Naive B cell (primary cell): Measurements from ENCODE around the gene PARVG. TPM values are rescaled to one million over a fixed set of nuclear protein-coding genes. Genes with fewer than 3 reads are reported as not detected.

Experiments used
- ATAC-seq, 2 donors: fragments of 150-1000 bp; cut with Tn5 transposase; 2 replicates each; pipeline ENCODE4 v1.10.0; 2021; ENCODE audit warnings: low read depth in 2 of 2, mild to moderate bottlenecking in 2 of 2, moderate library complexity in 2 of 2
- DNase-seq: peaks from one replicate; pipeline ENCODE4 v3.0.0; 2022
- H3K27ac Mint-ChIP-seq, 6 donors: one replicate each; pipeline ENCODE4 v1.8.0; 2020 to 2022; ENCODE audit warnings: mild to moderate bottlenecking in 6 of 6, mixed read lengths in 6 of 6, moderate library complexity in 5 of 6, inconsistent platforms in 2 of 6
- H3K27me3 Mint-ChIP-seq, 3 donors: one replicate each; pipeline ENCODE4 v1.8.0; 2021 to 2022; ENCODE audit warnings: mixed read lengths in 3 of 3, mild to moderate bottlenecking in 1 of 3
- H3K36me3 Mint-ChIP-seq, 2 donors: one replicate each; pipeline ENCODE4 v1.8.0; 2020 to 2022; ENCODE audit warnings: mixed read lengths in 2 of 2, inconsistent platforms in 1 of 2, mild to moderate bottlenecking in 1 of 2
- H3K4me1 Mint-ChIP-seq, 3 donors: one replicate each; pipeline ENCODE4 v1.8.0; 2020 to 2022; ENCODE audit warnings: mixed read lengths in 3 of 3, inconsistent platforms in 1 of 3, mild to moderate bottlenecking in 1 of 3, moderate library complexity in 1 of 3
- H3K4me3 Mint-ChIP-seq, 8 donors: one replicate each; pipeline ENCODE4 v1.8.0; 2020 to 2022; ENCODE audit warnings: mild to moderate bottlenecking in 8 of 8, mixed read lengths in 8 of 8, moderate library complexity in 8 of 8, inconsistent platforms in 2 of 8
- H3K9me3 Mint-ChIP-seq, 7 donors: one replicate each; pipeline ENCODE4 v1.8.0; 2020 to 2022; ENCODE audit warnings: mixed read lengths in 7 of 7, mild to moderate bottlenecking in 5 of 7, inconsistent platforms in 2 of 7, moderate library complexity in 1 of 7
- polyA plus RNA-seq, 6 donors: library from polyadenylated mRNA; unstranded; fragments of 300-500 nt; fragmentation: Illumina TruSeq; gene quantifications; one replicate each; pipeline ENCODE4 v1.2.3, GENCODE V29; 2021; ENCODE audit warnings: low read depth in 6 of 6

The PARVG gene
- polyA plus RNA-seq, 6 donors from 2014 or later: 106 to 151 (median 143) TPM

DNA sequence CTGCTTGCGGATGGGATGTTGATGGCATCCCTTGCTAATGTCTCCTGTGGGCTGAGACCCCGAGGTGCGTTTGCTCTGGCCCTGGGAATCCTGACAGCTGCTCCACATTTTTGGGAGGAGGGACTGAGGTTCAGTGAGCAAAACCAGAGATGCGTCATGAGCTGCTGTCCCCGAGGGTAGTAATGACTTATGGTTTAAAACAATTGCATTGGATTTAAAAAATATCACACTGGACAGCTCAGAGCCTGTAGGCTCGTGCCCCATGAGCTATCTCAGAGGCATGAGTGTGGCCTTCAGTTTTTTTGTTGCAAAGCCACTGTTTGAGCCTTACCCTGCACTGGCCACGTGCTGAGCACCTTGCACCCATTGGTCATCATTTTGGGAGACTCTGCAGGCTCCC, 20.9 kb upstream of the PARVG start:
- H3K9me3 Mint-ChIP-seq: no peaks in the 10 kb centered on the region

DNA sequence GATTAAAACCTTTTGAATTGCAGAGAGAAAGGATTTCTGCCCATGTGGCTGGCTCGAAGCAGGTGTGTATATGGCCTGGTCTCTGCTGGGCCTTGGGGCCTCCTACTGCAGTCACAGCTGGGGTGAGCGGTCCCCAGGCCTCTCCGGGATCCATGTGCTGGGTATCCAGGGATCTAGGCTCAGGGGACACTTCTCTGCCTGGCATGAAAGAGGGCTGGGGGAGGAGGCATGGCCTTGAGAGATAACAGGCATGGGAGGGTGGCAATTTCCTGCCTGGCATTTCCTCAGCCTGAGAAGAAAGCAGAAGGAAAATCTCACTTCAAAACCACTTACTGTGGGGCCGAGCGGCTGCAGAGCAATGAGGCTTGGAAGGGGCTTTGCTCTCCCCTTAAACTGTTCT, 20.3 kb upstream of the PARVG start:
- H3K4me3 Mint-ChIP-seq: no peak overlapping the region
- no peak overlapping the region for H3K27ac Mint-ChIP-seq
- peaks cover 0 to 6% (median 4%) of the 10 kb centered on the region in 3 donors for H3K4me1 Mint-ChIP-seq
- H3K36me3 Mint-ChIP-seq: peaks cover 15 to 21% of the 10 kb centered on the region in 2 donors
- DNase-seq (no peak), ATAC-seq (no peak)
- H3K9me3 Mint-ChIP-seq: no peaks in the 10 kb centered on the region
- H3K27me3 Mint-ChIP-seq: no peaks in the 10 kb centered on the region

More for the DNA sequence above, 20.9 kb upstream of the PARVG start:
- Mint-ChIP-seq H3K36me3 (peaks cover 15 to 18% of the 10 kb centered on the region in 2 donors), H3K27ac (no peak overlapping the region), H3K4me3 (no peak overlapping the region), H3K27me3 (no peaks in the 10 kb centered on the region), H3K4me1 (peaks cover 0 to 5% (median 4%) of the 10 kb centered on the region in 3 donors)
- ATAC-seq (no peak), DNase-seq (no peak)

DNA sequence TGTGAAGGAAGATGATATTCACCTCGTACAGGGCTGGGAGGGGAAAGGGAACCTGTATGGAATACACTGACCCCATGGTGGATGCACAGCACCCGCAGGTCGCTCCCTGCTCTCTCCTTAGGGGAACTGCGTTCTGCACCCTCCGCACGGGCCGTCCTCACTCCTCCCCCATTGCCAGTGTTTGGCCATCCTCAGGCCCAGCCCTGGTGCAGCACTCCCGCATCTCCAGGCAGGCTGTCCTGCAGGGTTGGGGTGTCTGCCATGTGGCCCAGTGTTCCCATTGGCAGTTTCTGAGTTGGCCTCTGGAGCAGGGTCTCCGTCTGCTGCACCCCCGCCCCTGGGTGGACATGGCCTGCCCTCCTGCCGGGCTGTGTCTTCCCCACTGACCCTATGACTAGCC, 19.1 kb upstream of the PARVG start:
- peak overlapping the region in 1 of 8 donors; percentile 9 for H3K4me3 Mint-ChIP-seq
- ATAC-seq: no peak
- peak overlapping the region in 1 of 6 donors; percentile 60 for H3K27ac Mint-ChIP-seq
- H3K27me3 Mint-ChIP-seq: no peaks in the 10 kb centered on the region
- H3K36me3 Mint-ChIP-seq: peaks cover 15 to 21% of the 10 kb centered on the region in 2 donors
- H3K9me3 Mint-ChIP-seq: no peaks in the 10 kb centered on the region
- DNase-seq: no peak
- H3K4me1 Mint-ChIP-seq: peaks cover 0 to 6% (median 4%) of the 10 kb centered on the region in 3 donors

DNA sequence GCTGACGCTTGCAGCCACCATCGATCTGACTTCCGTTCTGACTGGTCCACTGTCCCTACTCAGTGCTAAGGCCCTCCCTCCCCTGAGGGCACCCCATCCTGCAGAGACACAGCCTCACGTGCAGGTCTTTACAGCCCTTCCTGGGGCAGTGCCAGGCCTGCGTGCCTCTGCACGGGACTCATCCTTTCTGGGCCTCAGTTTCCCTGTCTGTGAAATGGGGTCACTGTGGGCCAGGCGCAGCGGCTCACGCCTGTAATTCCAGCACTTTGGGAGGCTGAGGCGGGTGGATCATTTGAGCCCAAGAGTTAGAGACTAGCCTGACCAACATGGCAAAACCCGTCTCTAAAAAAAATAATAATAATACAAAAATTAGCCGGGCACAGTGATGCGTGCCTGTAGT, 17.8 kb upstream of the PARVG start:
- Mint-ChIP-seq H3K27me3 (no peaks in the 10 kb centered on the region), H3K36me3 (peaks cover 14 to 20% of the 10 kb centered on the region in 2 donors), H3K4me3 (peak overlapping the region in 1 of 8 donors; percentile 42), H3K4me1 (peaks cover 0 to 6% (median 4%) of the 10 kb centered on the region in 3 donors), H3K9me3 (no peaks in the 10 kb centered on the region), H3K27ac (no peak overlapping the region)
- DNase-seq (no peak), ATAC-seq (no peak)

DNA sequence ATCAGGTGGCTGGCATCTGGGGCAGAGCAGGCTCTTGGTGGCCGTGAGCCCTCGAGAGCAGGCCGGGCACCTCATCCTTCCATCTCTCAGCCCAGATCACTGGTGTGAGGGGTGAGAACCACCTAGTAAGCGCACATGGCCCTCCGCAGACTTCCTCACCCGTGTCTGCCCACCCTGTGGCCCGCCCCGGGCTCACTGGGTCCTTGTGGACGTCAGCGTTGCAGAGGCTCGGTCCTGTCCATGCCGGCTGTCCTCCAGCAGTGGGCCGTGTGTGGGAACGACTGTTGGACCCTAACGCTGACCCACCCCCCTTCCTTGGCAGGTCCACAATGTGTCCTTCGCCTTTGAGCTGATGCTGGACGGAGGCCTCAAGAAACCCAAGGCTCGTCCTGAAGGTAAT, 17.2 kb upstream of the PARVG start:
- no peaks in the 10 kb centered on the region for H3K9me3 Mint-ChIP-seq
- no peak for ATAC-seq
- no peaks in the 10 kb centered on the region for H3K27me3 Mint-ChIP-seq
- DNase-seq: no peak
- peaks cover 0 to 6% (median 4%) of the 10 kb centered on the region in 3 donors for H3K4me1 Mint-ChIP-seq
- H3K27ac Mint-ChIP-seq: peak overlapping the region in 1 of 6 donors; percentile 82
- H3K36me3 Mint-ChIP-seq: peaks cover 9 to 14% of the 10 kb centered on the region in 2 donors
- no peak overlapping the region for H3K4me3 Mint-ChIP-seq

DNA sequence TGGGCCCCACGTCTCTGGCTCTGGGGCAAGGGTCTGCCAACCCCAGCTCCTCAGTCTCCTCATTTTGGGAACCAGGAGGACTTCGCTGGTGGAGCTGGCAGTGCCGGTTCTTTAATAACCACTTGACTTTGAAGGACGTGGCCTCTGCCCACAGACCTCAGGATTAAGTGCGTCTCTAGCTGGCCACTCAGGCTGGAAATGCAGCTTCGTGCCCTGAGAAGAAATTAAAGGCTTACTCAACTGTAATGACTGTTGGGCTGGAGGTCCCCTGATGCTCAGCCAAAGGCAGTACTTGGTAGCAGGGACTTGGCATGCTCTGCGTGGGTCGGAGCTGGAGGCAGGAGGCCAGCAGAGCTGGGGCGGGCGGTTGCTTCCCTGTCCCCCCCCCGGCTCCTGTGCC, 16.7 kb upstream of the PARVG start:
- H3K27me3 Mint-ChIP-seq: no peaks in the 10 kb centered on the region

DNA sequence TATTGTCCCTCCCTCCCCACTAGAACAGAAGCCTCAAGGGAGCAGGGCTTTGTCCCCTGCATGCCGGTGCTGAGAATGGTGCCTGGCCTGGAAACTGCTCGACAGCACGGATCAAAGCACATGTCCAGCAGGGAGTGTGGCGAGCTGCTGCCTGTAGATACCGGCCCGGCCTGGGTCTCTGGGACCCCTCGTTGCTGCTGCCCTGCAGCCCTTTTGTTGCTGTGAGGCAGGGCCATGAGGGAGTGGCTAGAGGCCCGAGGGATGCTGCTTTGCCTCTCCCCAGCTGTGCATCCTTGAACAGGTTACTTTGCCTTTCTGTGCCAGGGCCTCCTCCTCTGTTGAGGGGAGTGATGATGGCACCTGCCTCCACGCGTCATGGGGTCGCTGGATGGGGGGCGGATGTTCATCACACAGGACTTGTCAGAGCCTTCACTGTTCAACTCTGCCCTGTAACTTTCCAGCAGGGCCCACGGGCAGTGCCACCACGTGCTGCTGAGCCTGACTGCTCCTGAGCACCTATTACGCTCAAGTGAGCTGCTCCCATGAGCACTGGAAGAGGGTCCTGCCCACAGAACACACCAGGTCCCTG, 15.3 kb upstream of the PARVG start:
- Mint-ChIP-seq H3K27ac (no peak overlapping the region), H3K27me3 (no peaks in the 10 kb centered on the region), H3K36me3 (peaks cover 5 to 7% of the 10 kb centered on the region in 2 donors), H3K4me3 (no peak overlapping the region), H3K9me3 (no peaks in the 10 kb centered on the region), H3K4me1 (peaks cover 2 to 6% (median 4%) of the 10 kb centered on the region in 3 donors)
- ATAC-seq (no peak), DNase-seq (no peak)

More for the DNA sequence above, 16.7 kb upstream of the PARVG start:
- DNase-seq (no peak), ATAC-seq (no peak)
- Mint-ChIP-seq H3K9me3 (no peaks in the 10 kb centered on the region), H3K4me3 (no peak overlapping the region), H3K36me3 (peaks cover 5 to 9% of the 10 kb centered on the region in 2 donors), H3K4me1 (peaks cover 0 to 6% (median 4%) of the 10 kb centered on the region in 3 donors), H3K27ac (peak overlapping the region in 1 of 6 donors; percentile 33)

DNA sequence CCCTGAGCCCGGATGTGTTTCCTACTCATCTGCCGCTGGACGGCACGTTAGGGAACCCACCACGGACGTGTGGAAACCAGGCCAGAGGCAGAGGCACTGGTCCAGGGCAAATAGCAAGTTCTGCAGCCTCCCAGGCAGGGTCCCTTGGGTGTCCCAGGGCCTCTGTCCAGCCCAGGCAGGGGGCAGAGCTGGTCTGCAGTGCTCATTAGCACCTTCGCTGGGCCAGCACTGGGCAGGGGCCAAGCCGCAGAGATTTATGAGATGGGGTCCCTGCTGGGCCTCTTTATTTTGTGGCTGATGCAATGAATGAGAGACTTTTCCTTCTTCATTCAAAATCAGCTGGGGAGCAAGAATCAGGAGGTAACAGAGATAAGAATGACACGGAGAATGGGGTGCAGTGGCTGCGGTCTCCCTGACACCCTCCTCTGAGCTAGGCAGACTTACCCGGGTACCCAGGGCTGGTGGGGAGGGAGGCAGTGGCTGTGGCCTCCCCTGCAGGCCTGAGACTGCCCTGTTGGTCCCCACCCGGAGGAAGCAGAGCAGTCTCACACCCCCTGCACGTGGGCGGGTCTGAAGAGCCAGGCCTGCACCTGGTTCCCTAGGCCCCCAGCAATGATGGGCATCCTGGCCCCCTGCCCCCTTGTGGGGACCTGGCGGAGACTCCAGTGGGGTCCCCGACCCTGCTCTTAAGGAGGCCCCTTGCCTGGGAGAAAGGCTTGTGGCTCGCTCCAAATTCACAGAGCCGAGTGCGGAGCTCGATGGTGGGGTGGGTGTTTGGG, 14.0 kb upstream of the PARVG start:
- no peak overlapping the region for H3K4me3 Mint-ChIP-seq
- H3K27ac Mint-ChIP-seq: no peak overlapping the region
- H3K4me1 Mint-ChIP-seq: peaks cover 3 to 13% (median 11%) of the 10 kb centered on the region in 3 donors
- H3K9me3 Mint-ChIP-seq: no peaks in the 10 kb centered on the region
- DNase-seq (no peak), ATAC-seq (no peak)
- peaks cover 0 to 7% of the 10 kb centered on the region in 2 donors for H3K36me3 Mint-ChIP-seq
- H3K27me3 Mint-ChIP-seq: no peaks in the 10 kb centered on the region

DNA sequence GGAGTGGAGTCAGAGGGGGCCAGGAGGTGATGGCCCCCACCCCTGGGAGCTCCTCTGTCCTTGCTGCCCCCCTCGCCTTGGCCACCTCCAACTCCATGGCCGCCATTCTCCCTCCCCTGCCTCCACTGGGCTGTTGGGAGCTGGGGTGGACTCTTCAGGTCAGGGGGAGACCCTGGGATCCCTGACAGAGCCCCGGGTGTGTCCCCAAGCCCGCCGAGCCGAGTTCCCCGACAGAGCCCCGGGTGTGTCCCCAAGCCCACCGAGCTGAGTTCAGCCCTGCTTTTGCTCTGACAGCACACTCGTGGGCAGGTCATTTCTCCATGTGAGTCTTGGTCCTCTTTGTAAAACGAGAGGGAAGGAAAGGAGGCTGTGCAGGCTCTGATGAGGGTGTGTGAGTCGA, 13.2 kb upstream of the PARVG start:
- no peak for ATAC-seq
- no peak for DNase-seq

DNA sequence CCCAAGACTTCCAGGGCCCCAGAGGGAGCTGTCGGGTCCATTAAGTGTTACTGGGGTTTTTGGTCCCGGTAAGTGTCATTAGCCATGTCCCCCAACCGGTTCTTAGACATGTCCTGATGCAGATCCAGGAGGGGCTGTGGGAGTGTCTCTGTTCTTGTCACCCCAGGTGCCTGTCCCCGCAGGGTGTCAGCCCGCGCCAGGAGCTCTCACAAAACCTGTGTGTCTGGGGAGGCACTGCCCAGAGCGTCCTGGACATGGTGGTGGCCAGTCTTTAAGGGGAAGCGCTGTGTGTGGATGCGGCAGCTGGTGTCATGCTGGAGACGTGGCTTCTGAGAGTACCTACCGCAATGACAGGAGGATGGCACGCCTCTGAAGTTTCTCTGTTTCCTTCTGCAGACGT, 12.5 kb upstream of the PARVG start:
- Mint-ChIP-seq H3K27me3 (no peaks in the 10 kb centered on the region), H3K9me3 (no peaks in the 10 kb centered on the region), H3K27ac (peak overlapping the region in 1 of 6 donors; percentile 88), H3K4me1 (peaks cover 16 to 28% (median 23%) of the 10 kb centered on the region in 3 donors), H3K36me3 (peaks cover 0 to 7% of the 10 kb centered on the region in 2 donors), H3K4me3 (no peak overlapping the region)
- DNase-seq (no peak), ATAC-seq (no peak)

More for the DNA sequence above, 13.2 kb upstream of the PARVG start:
- no peaks in the 10 kb centered on the region for H3K27me3 Mint-ChIP-seq
- H3K4me1 Mint-ChIP-seq: peaks cover 11 to 21% (median 16%) of the 10 kb centered on the region in 3 donors
- H3K27ac Mint-ChIP-seq: no peak overlapping the region
- no peaks in the 10 kb centered on the region for H3K9me3 Mint-ChIP-seq
- no peak overlapping the region for H3K4me3 Mint-ChIP-seq
- H3K36me3 Mint-ChIP-seq: peaks cover 0 to 7% of the 10 kb centered on the region in 2 donors

DNA sequence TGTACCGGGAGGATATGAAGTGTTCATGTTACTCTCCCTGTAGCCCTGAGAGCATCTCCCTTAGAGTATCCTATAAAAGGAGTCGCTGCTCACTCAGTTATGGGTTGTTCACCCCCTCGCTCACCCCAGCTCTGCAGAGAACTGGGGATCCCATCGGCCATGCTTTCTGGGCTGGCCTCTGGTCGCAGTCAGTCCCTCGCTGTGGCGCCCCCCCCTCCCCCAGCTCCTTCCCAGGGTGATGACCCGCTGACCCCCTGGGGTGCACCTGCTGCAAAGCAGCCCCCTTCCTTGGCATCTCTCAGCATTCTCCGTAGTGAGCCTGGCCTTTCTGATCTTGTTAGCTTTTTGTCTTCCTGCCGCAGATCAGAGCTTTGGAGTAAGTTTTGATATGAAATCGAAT, 10.3 kb upstream of the PARVG start:
- peak overlapping the region in 2 of 6 donors; percentile 7 to 40 for H3K27ac Mint-ChIP-seq
- no peaks in the 10 kb centered on the region for H3K9me3 Mint-ChIP-seq
- DNase-seq: no peak

DNA sequence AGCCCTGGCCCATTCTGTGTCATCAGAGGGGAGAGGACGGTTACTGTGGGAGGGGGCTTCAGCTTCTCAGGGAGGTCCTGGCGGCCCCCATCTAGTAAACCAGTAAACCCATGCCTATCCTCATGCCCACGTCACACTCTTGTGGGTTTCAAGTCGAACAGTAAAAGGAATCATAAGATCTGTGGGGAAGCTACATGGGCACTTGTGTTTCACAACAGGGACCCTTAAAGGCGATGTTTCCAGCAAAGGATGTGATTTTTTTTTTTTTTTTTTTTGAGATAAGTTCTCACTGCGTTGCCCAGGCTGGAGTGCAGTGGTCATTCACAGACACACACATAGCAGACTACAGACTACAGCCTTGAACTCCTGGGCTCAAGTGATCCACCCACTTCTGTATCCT, 9.2 kb upstream of the PARVG start:
- no peak for ATAC-seq
- Mint-ChIP-seq H3K27ac (peak overlapping the region; percentile 47 to 77 (median 74)), H3K4me1 (peaks cover 19 to 36% (median 30%) of the 10 kb centered on the region in 3 donors), H3K9me3 (no peaks in the 10 kb centered on the region), H3K27me3 (no peaks in the 10 kb centered on the region), H3K36me3 (no peaks in the 10 kb centered on the region), H3K4me3 (peak overlapping the region in 1 of 8 donors; percentile 70)
- DNase-seq: no peak

More for the DNA sequence above, 10.3 kb upstream of the PARVG start:
- H3K4me3 Mint-ChIP-seq: no peak overlapping the region
- no peaks in the 10 kb centered on the region for H3K27me3 Mint-ChIP-seq
- H3K4me1 Mint-ChIP-seq: peaks cover 19 to 36% (median 30%) of the 10 kb centered on the region in 3 donors
- ATAC-seq: no peak
- no peaks in the 10 kb centered on the region for H3K36me3 Mint-ChIP-seq

DNA sequence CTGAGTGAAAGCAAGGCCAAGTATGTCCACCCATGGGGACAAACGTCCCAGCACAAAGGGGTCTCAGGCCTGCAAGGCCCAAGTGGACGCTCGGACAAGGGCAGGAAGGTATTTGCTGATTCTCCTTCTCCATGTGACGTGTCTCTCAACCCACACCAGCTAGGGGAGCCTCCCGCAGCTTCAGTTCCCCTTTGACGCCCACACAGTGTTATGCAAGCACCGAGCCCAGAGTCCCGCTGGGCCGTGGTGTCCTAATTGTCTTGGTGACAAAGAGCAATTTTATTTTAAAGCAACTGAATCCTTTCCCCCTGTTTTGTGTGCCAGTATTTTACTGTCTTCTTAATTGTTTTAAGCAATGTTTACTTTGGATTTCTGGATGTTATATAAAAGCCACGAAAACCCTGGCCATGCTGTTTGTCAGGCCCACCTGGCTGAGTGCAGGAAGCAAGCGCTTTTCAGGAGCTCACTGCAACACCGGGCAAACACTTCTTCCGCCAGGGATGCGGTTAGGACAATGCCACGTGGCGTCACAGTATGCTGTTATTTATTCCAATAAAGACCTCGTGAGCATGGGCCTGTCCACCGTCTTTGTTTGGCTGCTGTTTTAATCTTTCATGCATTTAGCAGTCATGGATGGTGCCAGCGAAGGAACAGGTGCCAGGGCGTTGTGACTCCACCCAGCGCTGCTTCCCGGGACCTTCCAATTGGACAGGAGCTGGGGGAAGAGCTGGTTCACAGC, 8.2 kb upstream of the PARVG start:
- Mint-ChIP-seq H3K4me3 (peak overlapping the region; percentile 3 to 83 (median 48)), H3K4me1 (peaks cover 19 to 36% (median 30%) of the 10 kb centered on the region in 3 donors), H3K27me3 (no peaks in the 10 kb centered on the region), H3K36me3 (no peaks in the 10 kb centered on the region), H3K27ac (peak overlapping the region; percentile 64 to 92 (median 76)), H3K9me3 (no peaks in the 10 kb centered on the region)
- peak; percentile 99 to 100 for ATAC-seq
- DNase-seq: peak; percentile 71
